IPS DF 4.7 (cell line): Measurements from ENCODE around the gene GLE1.

Experiments used
- DNase-seq: peaks from one replicate; pipeline ENCODE4 v3.0.0-alpha.2; 2013; ENCODE audit warnings: low spot score; ENCODE audit errors: extremely low read depth

Gene GLE1

DNA sequence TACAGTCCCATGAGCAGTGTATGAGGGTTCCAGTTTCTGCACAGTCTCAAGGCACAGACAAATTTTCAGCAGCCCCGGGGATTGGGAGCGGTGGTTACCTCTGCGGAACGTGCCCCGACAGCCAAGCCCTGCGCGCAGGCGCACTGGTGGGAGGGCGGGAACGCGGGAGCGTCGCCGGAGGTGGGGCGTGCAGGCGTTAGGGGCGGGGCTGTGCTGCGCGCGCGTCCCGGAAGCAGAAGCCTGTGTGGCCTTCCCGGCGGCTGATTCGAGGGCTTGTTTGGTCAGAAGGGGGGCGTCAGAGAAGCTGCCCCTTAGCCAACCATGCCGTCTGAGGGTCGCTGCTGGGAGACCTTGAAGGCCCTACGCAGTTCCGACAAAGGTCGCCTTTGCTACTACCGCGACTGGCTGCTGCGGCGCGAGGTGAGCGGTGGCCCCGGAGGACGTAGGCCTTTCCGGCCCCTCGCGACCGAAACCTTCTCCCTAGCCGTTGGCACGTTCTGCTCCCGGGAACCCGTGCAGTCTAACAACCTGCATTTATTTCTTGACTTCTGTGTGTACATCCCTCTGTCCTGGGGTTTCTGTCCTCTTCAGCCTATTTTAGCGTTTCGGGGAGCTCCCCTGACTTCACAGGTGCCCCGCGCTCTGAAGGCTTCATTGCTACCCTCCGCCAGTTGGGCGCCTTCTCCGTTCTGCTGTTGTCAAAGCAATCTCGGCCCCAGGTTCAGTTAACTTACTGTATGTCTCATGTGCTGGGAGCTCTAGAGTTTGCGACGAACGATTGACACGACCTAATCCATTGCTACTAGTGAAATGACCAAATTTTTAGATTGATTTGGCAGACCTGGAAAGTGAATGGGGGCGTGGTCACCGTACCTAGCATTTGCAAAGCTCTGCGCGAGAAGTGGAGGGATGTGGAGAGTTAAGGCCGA, at the start of gene GLE1:
GLE1 (plus strand) TSS at position 235 of the 929 bp plus-strand sequence; CDS start at position 322, 87 bp downstream.
- DNase-seq = peak; percentile 58

GRCh38 chr9:128454991-128455390, 49.5 kb upstream of the GLE1 start:
- DNase-seq = no peak

- peak; percentile 82 for DNase-seq
Measured at GRCh38 chr9:128455849-128456612, 48.5 kb upstream of the GLE1 start, which contains the start of gene ODF2. ODF2 (plus strand) TSS chr9:128456006; CDS start chr9:128456092, 86 bp downstream.

- DNase-seq = no peak
Measured at GRCh38 chr9:128456613-128457061, 47.9 kb upstream of the GLE1 start.

DNA sequence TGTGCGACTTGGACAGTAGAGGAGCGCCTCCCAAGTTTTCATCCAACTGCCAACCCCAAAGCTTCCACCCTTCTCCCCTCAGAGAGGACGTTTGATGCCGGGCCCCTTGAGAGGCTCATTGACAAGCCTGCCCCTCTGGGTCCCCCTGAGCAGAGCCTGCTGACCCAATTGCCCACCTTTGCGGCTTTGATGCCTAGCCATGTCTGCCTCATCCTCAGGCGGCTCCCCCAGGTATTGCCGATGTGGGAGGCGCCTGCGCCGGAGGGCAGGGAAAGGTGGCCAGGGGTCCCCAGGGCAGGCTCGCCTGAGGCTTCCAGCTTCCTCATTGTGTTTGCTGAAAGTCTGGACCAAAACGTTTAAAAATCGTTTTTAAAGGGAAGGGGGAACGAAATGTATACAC, 47.3 kb upstream of the GLE1 start:
- no peak for DNase-seq

- DNase-seq = no peak
Measured at GRCh38 chr9:128459011-128459410, 45.5 kb upstream of the GLE1 start.

DNA sequence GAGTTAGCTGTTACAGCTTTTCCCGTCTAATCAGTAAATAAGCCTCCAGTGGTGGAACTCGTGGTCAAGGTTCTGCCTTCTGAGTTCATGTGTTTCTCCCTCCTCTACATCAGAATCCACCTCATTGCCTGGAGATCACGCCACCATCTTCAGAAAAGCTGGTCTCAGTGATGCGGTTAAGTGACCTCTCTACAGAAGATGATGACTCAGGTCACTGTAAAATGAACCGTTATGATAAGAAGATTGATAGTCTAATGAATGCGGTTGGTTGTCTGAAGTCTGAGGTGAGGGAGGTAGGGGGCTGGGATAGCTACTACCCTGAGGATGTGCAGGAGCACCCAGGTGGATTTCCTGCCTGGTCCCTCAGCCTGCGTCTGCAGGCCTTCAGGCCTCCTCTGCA, 35.4 kb upstream of the GLE1 start:
- no peak for DNase-seq

DNA sequence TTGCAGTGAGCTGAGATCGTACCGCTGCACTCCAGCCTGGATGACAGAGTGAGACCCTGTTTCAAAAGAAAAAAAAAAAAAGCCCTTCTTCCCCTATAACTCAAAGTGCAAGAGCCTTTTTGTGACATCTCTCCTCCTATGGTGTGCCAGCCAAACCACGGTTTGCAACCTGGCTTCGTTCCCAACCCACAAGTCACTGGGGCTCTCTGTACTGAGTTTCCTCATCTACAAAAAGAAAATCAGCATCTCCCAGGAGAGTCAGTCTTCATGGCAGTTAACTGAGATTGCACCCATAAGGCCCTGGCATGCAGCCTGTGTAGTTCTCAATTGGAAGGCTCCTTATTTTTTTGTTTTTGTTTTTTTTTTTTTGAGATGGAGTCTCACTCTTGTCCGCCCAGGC, 34.0 kb upstream of the GLE1 start:
- DNase-seq = no peak

DNA sequence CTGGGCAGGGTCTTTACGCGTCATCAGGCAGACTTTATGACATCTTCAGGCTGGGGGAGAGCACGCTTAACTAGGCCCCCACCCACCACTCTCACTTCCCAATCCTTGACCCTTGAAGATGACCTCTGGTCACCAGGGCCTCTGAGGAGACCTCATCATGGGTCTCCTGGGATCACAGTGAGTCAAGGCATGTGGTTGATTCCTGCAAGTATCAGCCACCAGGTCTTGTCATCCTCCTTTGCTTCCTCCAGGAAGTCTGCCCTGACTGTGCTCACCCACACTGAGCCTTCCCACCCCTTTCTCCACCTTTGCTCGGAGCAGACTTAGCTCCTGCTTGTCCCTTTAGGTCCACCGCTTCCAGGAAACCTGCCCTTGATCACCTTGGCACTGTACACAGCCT, 31.4 kb upstream of the GLE1 start:
- DNase-seq = no peak

DNA sequence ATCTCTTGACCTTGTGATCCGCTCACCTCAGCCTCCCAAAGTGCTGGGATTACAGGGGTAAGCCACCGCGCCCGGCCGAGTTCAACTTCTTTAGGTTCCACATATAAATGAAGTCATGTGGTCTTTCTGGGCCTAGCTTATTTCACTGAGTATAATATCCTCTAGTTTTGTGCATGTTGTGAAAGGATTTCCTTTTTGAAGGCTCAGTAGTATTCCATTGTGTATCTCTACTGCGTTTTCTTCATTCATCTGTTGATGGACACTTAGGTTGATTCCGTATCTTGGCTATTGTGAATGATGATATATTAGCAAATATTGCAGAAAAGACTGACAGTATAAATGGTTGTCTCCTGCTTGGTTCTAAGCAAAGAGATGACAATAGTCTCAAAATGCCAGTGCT, 28.7 kb upstream of the GLE1 start:
- DNase-seq = no peak

DNA sequence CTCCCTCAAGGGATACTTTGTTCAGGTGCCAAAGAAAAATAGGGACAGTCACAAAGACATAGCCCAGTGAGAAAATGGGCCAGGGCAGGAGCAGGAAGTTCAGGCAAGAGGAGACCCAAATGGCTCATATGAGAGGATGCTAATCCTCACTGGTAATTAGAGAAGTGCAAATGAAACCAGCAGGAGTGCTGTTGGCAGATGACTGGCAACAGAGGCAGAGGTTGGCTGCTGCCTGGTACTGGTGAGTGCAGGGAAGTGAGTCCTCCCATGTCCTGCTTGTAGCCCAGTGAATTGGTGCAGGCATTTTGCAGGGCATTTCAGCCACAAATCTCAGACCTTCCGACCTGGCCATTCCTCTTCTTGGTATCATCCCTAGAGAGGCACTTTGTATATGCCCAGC, 25.3 kb upstream of the GLE1 start:
- no peak for DNase-seq

DNA sequence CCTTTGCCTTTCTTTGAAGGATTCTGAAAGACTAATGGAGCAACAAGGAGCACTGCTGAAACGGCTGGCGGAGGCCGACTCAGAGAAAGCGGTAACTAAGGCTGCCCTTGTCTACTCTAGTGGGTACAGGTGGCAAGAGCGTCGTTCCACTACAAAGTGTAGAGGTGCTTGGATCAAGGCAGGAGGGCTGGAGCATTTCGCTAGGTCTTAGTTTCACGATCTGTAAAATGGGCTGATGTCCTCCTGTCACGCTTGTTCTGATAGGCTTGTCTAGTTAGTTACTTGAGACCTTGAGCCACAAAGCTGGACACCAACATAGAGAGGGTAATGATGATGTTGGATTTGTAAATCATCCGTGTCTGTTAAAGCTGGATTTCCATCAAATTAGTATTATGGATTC, 23.0 kb upstream of the GLE1 start:
- DNase-seq = no peak

- no peak for DNase-seq
Measured at GRCh38 chr9:128482186-128482585, 22.3 kb upstream of the GLE1 start.

DNA sequence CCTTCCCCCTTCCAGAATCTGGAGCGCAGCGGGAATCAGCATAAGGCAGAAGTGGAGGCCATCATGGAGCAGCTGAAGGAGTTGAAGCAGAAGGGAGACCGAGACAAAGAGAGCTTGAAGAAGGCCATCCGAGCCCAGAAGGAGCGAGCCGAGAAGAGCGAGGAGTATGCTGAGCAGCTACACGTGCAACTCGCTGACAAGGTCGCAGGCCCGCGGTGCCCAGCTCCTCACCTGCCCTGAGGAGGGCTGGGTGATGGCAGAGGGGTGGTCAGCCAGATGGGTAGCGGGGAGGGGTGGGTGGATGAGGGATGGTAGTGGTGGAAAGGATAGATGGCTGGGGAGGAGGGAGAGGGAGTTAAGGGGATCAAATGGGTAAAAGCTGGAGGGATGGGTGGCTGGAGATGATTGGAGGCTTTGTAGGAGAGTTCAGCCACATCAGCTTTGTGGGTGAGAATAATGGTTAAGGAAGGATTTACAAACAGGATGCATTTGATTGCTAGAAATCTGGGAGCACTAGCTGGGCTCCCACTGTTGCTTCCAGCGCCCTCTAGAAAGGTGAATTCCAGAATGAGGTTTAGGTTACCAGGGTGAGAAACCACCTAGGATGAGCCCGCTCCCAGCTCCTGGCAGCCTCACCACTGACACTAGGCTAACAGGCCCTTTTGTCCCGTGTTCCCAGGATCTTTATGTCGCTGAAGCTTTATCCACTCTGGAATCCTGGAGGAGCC, 19.7 kb upstream of the GLE1 start:
- DNase-seq = no peak

DNA sequence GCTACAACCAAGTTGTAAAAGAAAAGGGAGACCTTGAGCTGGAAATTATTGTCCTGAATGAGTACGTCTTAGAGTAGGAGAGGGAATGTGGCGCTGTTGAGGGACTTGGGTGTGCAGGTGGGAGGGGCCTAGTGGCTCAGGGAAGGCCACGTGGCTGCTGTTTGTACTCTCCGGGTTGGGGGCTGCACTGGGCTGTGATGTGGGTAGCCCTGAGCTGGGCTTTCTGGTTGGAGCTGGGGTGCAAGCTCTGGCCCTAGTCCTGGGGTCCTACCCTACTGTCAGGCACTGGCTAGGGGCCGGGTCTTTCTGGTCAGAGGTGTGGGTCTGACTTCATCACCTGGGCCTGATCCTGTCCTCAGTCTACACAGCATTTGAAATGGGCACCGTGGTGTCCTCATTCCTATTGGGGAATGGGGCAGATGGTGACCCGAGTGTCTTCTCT, 19.1 kb upstream of the GLE1 start:
- no peak for DNase-seq

GRCh38 chr9:128486201-128486600, 18.3 kb upstream of the GLE1 start:
- DNase-seq = no peak

- no peak for DNase-seq
Measured at GRCh38 chr9:128493424-128493823, 11.1 kb upstream of the GLE1 start.

- DNase-seq = no peak
Measured at GRCh38 chr9:128494108-128494745, 10.3 kb upstream of the GLE1 start.

- no peak for DNase-seq
Measured at GRCh38 chr9:128494746-128495129, 9.8 kb upstream of the GLE1 start.

DNA sequence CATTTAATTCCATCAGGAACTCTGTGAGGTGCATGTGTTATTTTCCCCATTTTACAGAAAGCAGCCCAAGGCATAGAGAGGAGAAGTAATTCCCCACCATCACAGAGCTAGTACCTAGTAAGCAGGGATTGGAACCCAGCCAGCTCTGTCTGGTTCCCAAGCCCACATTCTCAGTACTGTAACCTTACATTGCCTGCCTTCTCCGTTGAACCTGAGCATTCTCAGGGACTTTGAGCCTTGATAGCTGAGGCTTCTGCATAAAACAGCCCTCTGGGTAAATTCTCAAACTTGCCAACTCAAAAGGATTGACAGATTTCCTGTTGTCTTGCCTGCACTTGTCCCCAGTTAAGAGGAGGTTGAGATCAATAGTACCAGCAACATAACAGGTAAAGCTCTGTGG, 9.2 kb upstream of the GLE1 start:
- no peak for DNase-seq

DNA sequence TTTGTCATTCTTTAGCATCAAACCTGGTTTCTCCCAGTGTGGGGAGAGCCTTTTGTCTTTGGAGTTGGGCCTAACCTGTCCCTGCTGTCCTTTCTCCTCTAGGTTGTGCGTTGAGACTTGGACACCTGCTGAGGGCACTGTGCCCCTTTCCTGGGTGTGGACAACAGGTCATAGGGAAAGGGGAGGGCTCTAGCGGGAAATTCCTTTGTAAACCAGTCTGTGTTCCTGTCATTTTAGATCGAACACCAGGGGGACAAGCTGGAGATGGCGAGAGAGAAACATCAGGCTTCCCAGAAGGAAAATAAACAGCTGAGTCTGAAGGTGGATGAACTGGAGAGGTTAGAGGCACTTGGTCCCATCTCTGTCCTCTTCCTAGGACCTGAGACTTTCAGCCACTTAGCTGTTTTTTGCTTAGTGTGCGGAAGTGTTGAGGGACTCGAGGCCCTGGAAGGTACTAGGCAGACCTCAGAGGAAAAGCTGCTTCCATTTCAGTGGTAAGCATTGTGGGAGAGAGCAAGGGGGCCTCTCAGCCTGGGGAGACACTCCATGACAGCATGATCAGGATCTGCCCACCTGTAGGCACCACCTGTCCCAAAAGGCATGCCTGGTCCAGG, 8.6 kb upstream of the GLE1 start:
- DNase-seq = no peak
